Measurements from ENCODE around the gene CALN1.

DNA sequence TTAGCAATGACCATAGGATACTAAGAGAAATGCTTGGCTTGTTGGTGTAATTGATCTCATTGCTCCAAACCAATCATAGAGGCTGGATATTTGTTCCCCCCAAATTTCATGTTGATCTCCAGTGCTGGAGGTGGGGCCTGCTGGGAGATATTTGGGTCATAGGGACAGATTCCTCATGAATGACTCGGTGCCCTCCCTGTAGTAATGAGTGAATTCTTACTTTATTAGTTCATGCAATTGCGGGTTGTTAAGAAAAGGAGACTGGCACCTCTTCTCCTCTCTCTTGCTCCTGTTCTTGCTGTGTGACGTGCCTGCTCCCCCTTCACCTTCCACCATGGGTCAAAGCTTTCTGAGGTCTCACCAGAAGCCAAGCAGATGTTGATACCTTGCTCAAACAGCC is 630.1 kb downstream of the CALN1 start:
- TF ChIP-seq, protein P1, sequence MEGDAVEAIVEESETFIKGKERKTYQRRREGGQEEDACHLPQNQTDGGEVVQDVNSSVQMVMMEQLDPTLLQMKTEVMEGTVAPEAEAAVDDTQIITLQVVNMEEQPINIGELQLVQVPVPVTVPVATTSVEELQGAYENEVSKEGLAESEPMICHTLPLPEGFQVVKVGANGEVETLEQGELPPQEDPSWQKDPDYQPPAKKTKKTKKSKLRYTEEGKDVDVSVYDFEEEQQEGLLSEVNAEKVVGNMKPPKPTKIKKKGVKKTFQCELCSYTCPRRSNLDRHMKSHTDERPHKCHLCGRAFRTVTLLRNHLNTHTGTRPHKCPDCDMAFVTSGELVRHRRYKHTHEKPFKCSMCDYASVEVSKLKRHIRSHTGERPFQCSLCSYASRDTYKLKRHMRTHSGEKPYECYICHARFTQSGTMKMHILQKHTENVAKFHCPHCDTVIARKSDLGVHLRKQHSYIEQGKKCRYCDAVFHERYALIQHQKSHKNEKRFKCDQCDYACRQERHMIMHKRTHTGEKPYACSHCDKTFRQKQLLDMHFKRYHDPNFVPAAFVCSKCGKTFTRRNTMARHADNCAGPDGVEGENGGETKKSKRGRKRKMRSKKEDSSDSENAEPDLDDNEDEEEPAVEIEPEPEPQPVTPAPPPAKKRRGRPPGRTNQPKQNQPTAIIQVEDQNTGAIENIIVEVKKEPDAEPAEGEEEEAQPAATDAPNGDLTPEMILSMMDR (IDR thresholded peaks at IDR 0.05), result no peak
- TF ChIP-seq SIN3A (IDR thresholded peaks at IDR 0.05; ENCODE audit: borderline replicate concordance, insufficient read depth, low read depth, low read length) (no peak), POLR2AphosphoS5 (IDR thresholded peaks at IDR 0.05; ENCODE audit: low read depth, low read length) (no peak), TCF7L2 (IDR thresholded peaks at IDR 0.05; ENCODE audit: low read depth, low read length) (no peak)
- TF ChIP-seq, protein P2, sequence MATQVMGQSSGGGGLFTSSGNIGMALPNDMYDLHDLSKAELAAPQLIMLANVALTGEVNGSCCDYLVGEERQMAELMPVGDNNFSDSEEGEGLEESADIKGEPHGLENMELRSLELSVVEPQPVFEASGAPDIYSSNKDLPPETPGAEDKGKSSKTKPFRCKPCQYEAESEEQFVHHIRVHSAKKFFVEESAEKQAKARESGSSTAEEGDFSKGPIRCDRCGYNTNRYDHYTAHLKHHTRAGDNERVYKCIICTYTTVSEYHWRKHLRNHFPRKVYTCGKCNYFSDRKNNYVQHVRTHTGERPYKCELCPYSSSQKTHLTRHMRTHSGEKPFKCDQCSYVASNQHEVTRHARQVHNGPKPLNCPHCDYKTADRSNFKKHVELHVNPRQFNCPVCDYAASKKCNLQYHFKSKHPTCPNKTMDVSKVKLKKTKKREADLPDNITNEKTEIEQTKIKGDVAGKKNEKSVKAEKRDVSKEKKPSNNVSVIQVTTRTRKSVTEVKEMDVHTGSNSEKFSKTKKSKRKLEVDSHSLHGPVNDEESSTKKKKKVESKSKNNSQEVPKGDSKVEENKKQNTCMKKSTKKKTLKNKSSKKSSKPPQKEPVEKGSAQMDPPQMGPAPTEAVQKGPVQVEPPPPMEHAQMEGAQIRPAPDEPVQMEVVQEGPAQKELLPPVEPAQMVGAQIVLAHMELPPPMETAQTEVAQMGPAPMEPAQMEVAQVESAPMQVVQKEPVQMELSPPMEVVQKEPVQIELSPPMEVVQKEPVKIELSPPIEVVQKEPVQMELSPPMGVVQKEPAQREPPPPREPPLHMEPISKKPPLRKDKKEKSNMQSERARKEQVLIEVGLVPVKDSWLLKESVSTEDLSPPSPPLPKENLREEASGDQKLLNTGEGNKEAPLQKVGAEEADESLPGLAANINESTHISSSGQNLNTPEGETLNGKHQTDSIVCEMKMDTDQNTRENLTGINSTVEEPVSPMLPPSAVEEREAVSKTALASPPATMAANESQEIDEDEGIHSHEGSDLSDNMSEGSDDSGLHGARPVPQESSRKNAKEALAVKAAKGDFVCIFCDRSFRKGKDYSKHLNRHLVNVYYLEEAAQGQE (IDR thresholded peaks at IDR 0.05; ENCODE audit: insufficient read depth in 1 of 2, low read depth in 2 of 2, low read length in 1 of 2), result no peak

All from Panc1 (cell line).